EH (cell line): ENCODE results near the gene AOX1.
"Not testable (repeated sequence)": the region's sequence is repeated elsewhere in the genome, so short reads cannot be mapped to it uniquely, and the experiment has no call there.

ENCODE experiments used
- DNase-seq: peaks from one replicate; pipeline ENCODE4 v3.0.0-alpha.2; 2015; ENCODE audit warnings: low read depth

The AOX1 gene

GRCh38 chr2:200702646-200703118 is 116.9 kb downstream of the AOX1 start:
- DNase-seq: no peak

- DNase-seq: peak; percentile 73
Observed at GRCh38 chr2:200703127-200703925, 117.5 kb downstream of the AOX1 start.

- DNase-seq: no peak
Observed at GRCh38 chr2:200703926-200704637, 118.3 kb downstream of the AOX1 start.

GRCh38 chr2:200705305-200706041 is 119.7 kb downstream of the AOX1 start:
- DNase-seq: peak; percentile 47

- DNase-seq: no peak
Observed at GRCh38 chr2:200708943-200709342, 123.1 kb downstream of the AOX1 start.

GRCh38 chr2:200713003-200713703 is 127.3 kb downstream of the AOX1 start:
- DNase-seq: peak; percentile 96

- DNase-seq: no peak
Observed at GRCh38 chr2:200713704-200714064, 127.9 kb downstream of the AOX1 start.

GRCh38 chr2:200715014-200715413 is 129.2 kb downstream of the AOX1 start:
- not testable (repeated sequence) for DNase-seq

- DNase-seq: no peak
Observed at GRCh38 chr2:200716386-200716785, 130.6 kb downstream of the AOX1 start.
